HepG2 (cell line): Measurements from ENCODE around the gene EPHA10. TPM values are rescaled to one million over a fixed set of nuclear protein-coding genes. Genes with fewer than 3 reads are reported as not detected.
A peak's percentile ranks its signal among the peaks of the same experiment; 100 is the strongest.

Experiments used
- ATAC-seq: fragments of 200-7000 bp; cut with Tn5 transposase; 3 replicates; pipeline ENCODE4 v1.9.1; 2020; ENCODE audit warnings: mild to moderate bottlenecking, moderate library complexity
- BruUV-seq: library from RNA; stranded (reverse); fragments of 400-500 nt; replicated peaks from 2 replicates; lab custom pipeline; 2021; lab: Mats Ljungman, UMichigan
- CTCF ChIA-PET: fragments of 300-600 bp; formaldehyde crosslinking; extraction: SDS; loops from one replicate; lab custom pipeline; 2021; ENCODE audit warnings: low total read pairs, inconsistent platforms, low intra/inter-chr PET ratio; lab: Yijun Ruan, JAX
- POLR2A ChIA-PET: fragments of 350-600 bp; sonication (Branson Sonifier 250); formaldehyde crosslinking; loops from one replicate; lab custom pipeline; 2020; ENCODE audit warnings: antibody characterized with exemption, inconsistent platforms; lab: Yijun Ruan, JAX
- DNase-seq: peaks from one replicate; pipeline ENCODE4 v3.0.0-alpha.2; 2015; ENCODE audit warnings: low spot score
- FAIRE-seq: peaks from 3 replicates; lab custom pipeline; 2011; peaks lifted over from hg19 to GRCh38; lab: Jason Lieb, UNC
- H2AFZ ChIP-seq: one replicate; pipeline ENCODE4 v1.6.1; 2011; ENCODE audit warnings: low read length, inconsistent platforms
- H3K27ac ChIP-seq: fragments of 300-600 bp; 3 replicates; pipeline ENCODE4 v1.8.0; 2011; ENCODE audit warnings: mixed run types, mild to moderate bottlenecking, mixed read lengths, low read length, inconsistent platforms; ENCODE audit not compliant: insufficient read depth; ENCODE audit errors: extremely low read length
- H3K27me3 ChIP-seq, 2 experiments: fragments of 200-600 bp in 1 of 2; 2 replicates in 1 of 2; 3 replicates in 1 of 2; pipeline versions ENCODE4 v1.6.0 to v1.8.0; 2011; ENCODE audit warnings: low read length in 2 of 2, mild to moderate bottlenecking in 2 of 2, moderate library complexity in 2 of 2, inconsistent platforms in 1 of 2; ENCODE audit not compliant: insufficient read depth in 2 of 2, control insufficient read depth in 1 of 2
- H3K36me3 ChIP-seq, 2 experiments: fragments of 200-600 bp in 1 of 2; replicated peaks in 1 of 2; 2 replicates in 1 of 2; 3 replicates in 1 of 2; pipeline versions ENCODE4 v1.5.1 to v1.8.0; 2011; ENCODE audit warnings: low read length in 2 of 2, inconsistent platforms in 1 of 2; ENCODE audit not compliant: insufficient read depth in 2 of 2, control insufficient read depth in 1 of 2
- H3K4me1 ChIP-seq: 2 replicates; pipeline ENCODE4 v1.5.1; 2012; ENCODE audit warnings: low read length, inconsistent platforms; ENCODE audit not compliant: insufficient read depth
- H3K4me2 ChIP-seq: 2 replicates; pipeline ENCODE4 v1.6.0; 2011; ENCODE audit warnings: low read depth, low read length, inconsistent platforms
- H3K4me3 ChIP-seq, 3 experiments: fragments of 200-600 bp in 1 of 3; sonication (generic), shearing (Covaris generic) in 1 of 3; replicated peaks in 1 of 3; 2 replicates each; pipeline ENCODE4 v1.5.1; 2011 to 2016; ENCODE audit warnings: low read length in 3 of 3, inconsistent platforms in 2 of 3, low read depth in 2 of 3, mild to moderate bottlenecking in 2 of 3, control low read depth in 1 of 3, mixed read lengths in 1 of 3; ENCODE audit not compliant: insufficient read depth in 1 of 3
- H3K79me2 ChIP-seq: one replicate; pipeline ENCODE4 v1.6.1; 2011; ENCODE audit warnings: low read length, inconsistent platforms; ENCODE audit not compliant: insufficient read depth
- H3K9ac ChIP-seq: 2 replicates; pipeline ENCODE4 v1.6.0; 2011; ENCODE audit warnings: mild to moderate bottlenecking, low read depth, low read length, inconsistent platforms; ENCODE audit not compliant: insufficient read depth
- H3K9me3 ChIP-seq: 2 replicates; pipeline ENCODE4 v1.5.1; 2012; ENCODE audit warnings: mild to moderate bottlenecking, low read length
- H4K20me1 ChIP-seq: 2 replicates; pipeline ENCODE4 v1.6.0; 2011; ENCODE audit warnings: inconsistent platforms, mild to moderate bottlenecking, low read length, moderate library complexity; ENCODE audit not compliant: insufficient read depth
- PCBP1 ChIP-seq: fragments of 200-400 bp; formaldehyde crosslinking; IDR thresholded peaks from 2 replicates; pipeline ENCODE4 v1.6.1; 2017; ENCODE audit warnings: mild to moderate bottlenecking, low read depth, low read length, borderline replicate concordance
- POLR2A ChIP-seq, 2 experiments: IDR thresholded peaks; 2 replicates each; pipeline ENCODE4 v1.6.1; 2011; ENCODE audit warnings: low read depth in 2 of 2, low read length in 2 of 2, mild to moderate bottlenecking in 1 of 2, moderate library complexity in 1 of 2; ENCODE audit not compliant: insufficient read depth in 1 of 2
- POLR2AphosphoS2 ChIP-seq: IDR thresholded peaks from 2 replicates; pipeline ENCODE4 v1.6.1; 2011; ENCODE audit warnings: low read depth, low read length, improper control_type of control experiment
- POLR2AphosphoS5 ChIP-seq: IDR thresholded peaks from 2 replicates; pipeline ENCODE4 v1.6.1; 2012; ENCODE audit warnings: low read depth, low read length
- RBFOX2 ChIP-seq: fragments of 200-400 bp; formaldehyde crosslinking; IDR thresholded peaks from 2 replicates; pipeline ENCODE4 v1.6.1; 2017; ENCODE audit warnings: low read depth, mild to moderate bottlenecking, low read length
- RBM22 ChIP-seq: fragments of 200-400 bp; formaldehyde crosslinking; optimal IDR thresholded peaks from 2 replicates; pipeline ENCODE3; 2017; ENCODE audit warnings: mild to moderate bottlenecking, low read length, moderate library complexity
- SRSF9 ChIP-seq: fragments of 200-400 bp; formaldehyde crosslinking; IDR thresholded peaks from 2 replicates; pipeline ENCODE4 v1.6.1; 2018; ENCODE audit warnings: borderline replicate concordance, mild to moderate bottlenecking, low read depth, low read length; ENCODE audit not compliant: insufficient read depth, poor library complexity, severe bottlenecking
- TBX2 ChIP-seq: sonication (generic); formaldehyde crosslinking; IDR thresholded peaks from 2 replicates; pipeline ENCODE4 v1.5.0; 2020; ENCODE audit warnings: missing genetic modification reagents, mild to moderate bottlenecking, borderline replicate concordance
- ZNF766 ChIP-seq: sonication (generic); formaldehyde crosslinking; IDR thresholded peaks from 2 replicates; pipeline ENCODE4 v1.5.0; 2020; ENCODE audit warnings: missing genetic modification reagents, borderline replicate concordance
- WGBS: methylation state at CpG from one replicate; pipeline ENCODE4 v1.1.6; 2017; ENCODE audit warnings: low lambda C conversion rate; 5-methylcytosine and 5-hydroxymethylcytosine counted together
- in situ Hi-C: cut with HindIII; loops from 2 replicates; pipeline ENCODE4 v1.10.0; 2017; ENCODE audit warnings: low pct_unique_long_range_greater_than_20kb; ENCODE audit not compliant: extremely low pct_ligation_motif_present
- intact Hi-C: fragments of 100-400 bp; cut with micrococcal nuclease; formaldehyde crosslinking; loops from one replicate; pipeline ENCODE4 v1.10.0; 2022; ENCODE audit not compliant: unreplicated experiment
- polyA plus RNA-seq, 8 experiments: library from polyadenylated mRNA; depleted of rRNA in 3 of 8; stranded (reverse) in 7 of 8; unstranded in 1 of 8; fragments of >200 nt; fragmentation: Illumina TruSeq in 4 of 8; extraction: Trizol in 4 of 8; gene quantifications; 2 replicates each; pipeline versions ENCODE4 v1.2.1 to v1.2.3, GENCODE V29; 2011 to 2016; ENCODE audit warnings: low read depth in 4 of 8, missing spikeins in 1 of 8, mixed read lengths in 1 of 8; ENCODE audit not compliant: insufficient read depth in 1 of 8
- total RNA-seq, 5 experiments: library from RNA; depleted of rRNA; stranded (reverse); fragments of >200 nt; fragmentation: Illumina TruSeq; extraction: Trizol; gene quantifications; 2 replicates each; pipeline ENCODE4 v1.2.3, GENCODE V29; 2016; ENCODE audit warnings: low read depth in 1 of 5
- TF ChIP-seq, protein P1 (sequence below): sonication (generic); formaldehyde crosslinking; IDR thresholded peaks from 2 replicates; pipeline ENCODE4 v1.4.0; 2020; ENCODE audit warnings: missing genetic modification reagents

The EPHA10 gene
- total and polyA plus RNA-seq, 2 of the 13 experiments (the other 11 are each of a cell fraction or from before 2014, with no cell fraction given) = 0.11 to 0.58 TPM

- TF ChIP-seq, protein P1, sequence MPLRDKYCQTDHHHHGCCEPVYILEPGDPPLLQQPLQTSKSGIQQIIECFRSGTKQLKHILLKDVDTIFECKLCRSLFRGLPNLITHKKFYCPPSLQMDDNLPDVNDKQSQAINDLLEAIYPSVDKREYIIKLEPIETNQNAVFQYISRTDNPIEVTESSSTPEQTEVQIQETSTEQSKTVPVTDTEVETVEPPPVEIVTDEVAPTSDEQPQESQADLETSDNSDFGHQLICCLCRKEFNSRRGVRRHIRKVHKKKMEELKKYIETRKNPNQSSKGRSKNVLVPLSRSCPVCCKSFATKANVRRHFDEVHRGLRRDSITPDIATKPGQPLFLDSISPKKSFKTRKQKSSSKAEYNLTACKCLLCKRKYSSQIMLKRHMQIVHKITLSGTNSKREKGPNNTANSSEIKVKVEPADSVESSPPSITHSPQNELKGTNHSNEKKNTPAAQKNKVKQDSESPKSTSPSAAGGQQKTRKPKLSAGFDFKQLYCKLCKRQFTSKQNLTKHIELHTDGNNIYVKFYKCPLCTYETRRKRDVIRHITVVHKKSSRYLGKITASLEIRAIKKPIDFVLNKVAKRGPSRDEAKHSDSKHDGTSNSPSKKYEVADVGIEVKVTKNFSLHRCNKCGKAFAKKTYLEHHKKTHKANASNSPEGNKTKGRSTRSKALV (CRISPR knock-in tag) = no peak
- TF ChIP-seq TBX2 (CRISPR knock-in tag) = no peak
Observed at GRCh38 chr1:37807220-37807554, 42.3 kb upstream of the EPHA10 start (continued).

GRCh38 chr1:37802439-37802838 lies 37.5 kb upstream of the EPHA10 start:
- in situ Hi-C loops = no loop called here

More at GRCh38 chr1:37802439-37802838, 37.5 kb upstream of the EPHA10 start:
- Histone ChIP-seq H2AFZ (no peak overlapping the region), H4K20me1 (peaks cover 5% of the 10 kb centered on the region; the same call in 1 of the 2 replicates), H3K27ac (no peak overlapping the region), H3K79me2 (peaks cover 14% of the 10 kb centered on the region), H3K4me2 (no peak overlapping the region), H3K27me3 (no peaks in the 10 kb centered on the region; a peak in 1 of 5 replicates), H3K36me3 (peaks cover 27 to 85% of the 10 kb centered on the region in 2 experiments), H3K9me3 (no peaks in the 10 kb centered on the region), H3K4me3 (no peak overlapping the region), H3K9ac (no peak overlapping the region), H3K4me1 (peaks cover 19% of the 10 kb centered on the region)
- intact Hi-C loops = no loop called here
- no peak for ATAC-seq
- DNase-seq = no peak
- TF ChIP-seq POLR2AphosphoS5 (peak; percentile 18), ZNF766 (CRISPR knock-in tag) (no peak), RBM22 (peak; percentile 58), POLR2AphosphoS2 (0 out of 2 replicates have a peak, but pooled peaks have one; percentile 18), RBFOX2 (peak; percentile 21; the same call in 1 of the 2 replicates), SRSF9 (no peak), POLR2A (IDR thresholded peaks at IDR 0.05; ENCODE audit: insufficient read depth in 1 of 2, low read depth in 2 of 2, low read length in 2 of 2) (peak; percentile 24 to 46; a peak in 3 of 4 replicates), PCBP1 (no peak)
- CTCF ChIA-PET = no interaction called here
- no peak for FAIRE-seq
- POLR2A ChIA-PET = interaction anchor here (0.7 kb wide), 1 partner anchor 60 kb away, joined by 4 read pairs; no protein-coding TSS in a partner anchor
- 95% methylated on average over 1 of the region's 1 CpG for WGBS
- TSS peak; percentile 28 for BruUV-seq
